Right lobe of liver (tissue), 6 donors: Measurements from ENCODE around the gene CCL4. TPM values are rescaled to one million over a fixed set of nuclear protein-coding genes. Genes with fewer than 3 reads are reported as not detected.

Source experiments
- ATAC-seq, 4 donors: fragments of 200-7000 bp; cut with Tn5 transposase; one replicate each; pipeline ENCODE4 v1.9.1; 2020; ENCODE audit warnings: mild to moderate bottlenecking in 4 of 4, moderate library complexity in 4 of 4
- DNase-seq, 3 donors: peaks; one replicate each; pipeline ENCODE4 v3.0.0-alpha.2; 2020
- H3K27ac ChIP-seq, 3 donors: fragments of 200-600 bp; one replicate each; pipeline ENCODE4 v1.8.0; 2022
- H3K27me3 ChIP-seq, 2 donors: fragments of 200-600 bp; one replicate each; pipeline ENCODE4 v1.8.0; 2022
- H3K36me3 ChIP-seq, 4 donors: fragments of 200-600 bp; sonication (generic) in 1 of 4; one replicate each; pipeline versions ENCODE4 v1.5.1 to v1.8.0; 2017 to 2022; ENCODE audit warnings: control low read depth in 1 of 4
- H3K4me1 ChIP-seq, 4 donors: fragments of 200-600 bp; sonication (generic) in 1 of 4; one replicate each; pipeline versions ENCODE4 v1.5.1 to v1.8.0; 2017 to 2022; ENCODE audit warnings: control low read depth in 1 of 4
- H3K4me3 ChIP-seq, 3 donors: fragments of 200-600 bp; one replicate each; pipeline ENCODE4 v1.8.0; 2022
- H3K9me3 ChIP-seq, 4 donors: fragments of 200-600 bp; sonication (generic) in 1 of 4; one replicate each; pipeline versions ENCODE4 v1.5.1 to v1.8.0; 2017 to 2022; ENCODE audit warnings: control low read depth in 1 of 4
- CTCF ChIP-seq, 4 donors: fragments of 200-600 bp in 3 of 4; fragments of 450-650 bp in 1 of 4; IDR thresholded peaks; one replicate each; pipeline versions ENCODE4 v1.5.1 to v1.8.0; 2016 to 2022; ENCODE audit warnings: antibody characterized with exemption in 4 of 4, mild to moderate bottlenecking in 2 of 4
- POLR2A ChIP-seq: fragments of 450-650 bp; IDR thresholded peaks from one replicate; pipeline ENCODE4 v1.6.1; 2017; ENCODE audit warnings: antibody characterized with exemption, mild to moderate bottlenecking
- WGBS: methylation state at CpG from one replicate; pipeline ENCODE4 v1.1.6; 2018; ENCODE audit warnings: low coverage, low lambda C conversion rate; ENCODE audit not compliant: insufficient coverage; ENCODE audit errors: missing lambda C conversion rate; 5-methylcytosine and 5-hydroxymethylcytosine counted together
- intact Hi-C, 2 donors: fragments of 100-400 bp; cut with DNase I; formaldehyde crosslinking; loops; one replicate each; pipeline versions ENCODE4 v1.11.2 to v1.14.1; 2022
- total RNA-seq, 6 experiments: library from RNA; depleted of rRNA in 2 of 6; stranded (reverse); fragments of >200 nt in 2 of 6; fragmentation: NEBNext Ultra II Directional in 3 of 6; extraction: Animal tissue kit (Norgen Biotek cat#: 25700) in 3 of 6; gene quantifications; one replicate each; pipeline versions ENCODE4 v1.1.0 to v1.2.4, GENCODE V29; 2016 to 2023
- donor health status: DM: no; HTN: yes; CAD: no.
- donor health status: DM: no; HTN: no; CAD: no.
- donor health status: DM: no; HTN: no; CAD: no.
- donor health status: DM: no; HTN: yes; CAD: no.
- donor health status: DM: no; HTN: yes; CAD: no.

Gene CCL4
- total RNA-seq, 6 experiments from 2014 or later = 0.79 to 7.1 (median 2.4) TPM

GRCh38 chr17:36142235-36142634, 38.6 kb downstream of the CCL4 start:
- Histone ChIP-seq H3K27me3 (no peaks in the 10 kb centered on the region), H3K27ac (no peak overlapping the region), H3K9me3 (no peaks in the 10 kb centered on the region), H3K4me1 (no peaks in the 10 kb centered on the region), H3K4me3 (no peak overlapping the region), H3K36me3 (no peaks in the 10 kb centered on the region)
- TF ChIP-seq POLR2A (no peak), CTCF (IDR thresholded peaks at IDR 0.05) (no peak)
- DNase-seq (no peak), ATAC-seq (no peak)
- intact Hi-C loops = loop anchor here in 1 of 2 donors (10.0 kb wide), 2 partner anchors 67 to 157 kb away; partner anchors contain the start of genes CCL14 and CCL16

- 93% methylated on average over 8 of the region's 8 CpGs for WGBS
Measured at GRCh38 chr17:36142806-36143205, 39.2 kb downstream of the CCL4 start.

GRCh38 chr17:36144014-36144413, 40.4 kb downstream of the CCL4 start:
- no peak for TF ChIP-seq CTCF (IDR thresholded peaks at IDR 0.05)
- TF ChIP-seq POLR2A = no peak
- no peaks in the 10 kb centered on the region for H3K4me1 ChIP-seq
- H3K27me3 ChIP-seq = no peaks in the 10 kb centered on the region
- no peak overlapping the region for H3K4me3 ChIP-seq
- no peak for DNase-seq
- ATAC-seq = no peak
- no peaks in the 10 kb centered on the region for H3K9me3 ChIP-seq
- no peaks in the 10 kb centered on the region for H3K36me3 ChIP-seq
- H3K27ac ChIP-seq = no peak overlapping the region
- 86% methylated on average over 2 of the region's 2 CpGs for WGBS
- intact Hi-C loops = loop anchor here in 1 of 2 donors (10.0 kb wide), 2 partner anchors 69 to 159 kb away; partner anchors contain the start of genes CCL14 and CCL16

More at GRCh38 chr17:36142806-36143205, 39.2 kb downstream of the CCL4 start:
- Histone ChIP-seq H3K36me3 (no peaks in the 10 kb centered on the region), H3K4me1 (no peaks in the 10 kb centered on the region), H3K27ac (no peak overlapping the region), H3K27me3 (no peaks in the 10 kb centered on the region), H3K4me3 (no peak overlapping the region), H3K9me3 (no peaks in the 10 kb centered on the region)
- ATAC-seq (no peak), DNase-seq (no peak)
- TF ChIP-seq POLR2A (no peak), CTCF (IDR thresholded peaks at IDR 0.05) (no peak)
- intact Hi-C loops = loop anchor here in 1 of 2 donors (10.0 kb wide), 2 partner anchors 68 to 158 kb away; partner anchors contain the start of genes CCL14 and CCL16

GRCh38 chr17:36144981-36145729, 41.5 kb downstream of the CCL4 start:
- DNase-seq (no peak), ATAC-seq (no peak)
- Histone ChIP-seq H3K4me1 (no peaks in the 10 kb centered on the region), H3K27ac (no peak overlapping the region), H3K4me3 (no peak overlapping the region), H3K9me3 (no peaks in the 10 kb centered on the region), H3K27me3 (no peaks in the 10 kb centered on the region), H3K36me3 (no peaks in the 10 kb centered on the region)
- intact Hi-C loops = loop anchor here (5.0 to 10.0 kb wide), 3 partner anchors 70 to 178 kb away; partner anchors contain the start of genes CCL14 (in 1 of the 2) and CCL16 (in 1 of the 2)
- 82% methylated on average over 5 of the region's 5 CpGs for WGBS
- TF ChIP-seq POLR2A (no peak), CTCF (IDR thresholded peaks at IDR 0.05) (no peak)
